Measurements from ENCODE around the gene TAS2R39.
"Not testable (repeated sequence)": the region's sequence is repeated elsewhere in the genome, so short reads cannot be mapped to it uniquely, and the experiment has no call there.

TAS2R39 gene

DNA sequence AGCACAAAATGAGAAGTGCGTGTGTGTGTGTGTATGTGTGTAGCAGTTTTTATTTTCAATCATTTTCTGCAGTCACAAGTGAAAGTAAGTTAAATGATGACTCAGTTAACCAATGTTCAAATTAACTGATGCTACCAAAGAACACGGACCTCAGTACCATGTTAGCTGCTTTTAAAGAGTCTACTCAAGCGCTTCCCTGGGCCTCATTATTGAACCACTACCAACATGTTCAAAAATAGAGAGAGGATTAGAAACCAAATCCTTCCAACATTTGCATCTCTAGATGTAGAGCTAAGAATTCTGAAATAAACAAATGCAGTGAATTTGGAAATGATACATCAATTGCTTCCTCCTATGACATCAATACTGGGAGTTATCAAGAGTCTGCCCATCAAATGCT is at the start of gene TAS2R39:
TAS2R39 (plus strand) TSS at position 396 of the 400 bp plus-strand sequence; CDS start at position 396, 0 bp downstream.
- DNase-seq (ENCODE audit: low spot score): no peak

DNA sequence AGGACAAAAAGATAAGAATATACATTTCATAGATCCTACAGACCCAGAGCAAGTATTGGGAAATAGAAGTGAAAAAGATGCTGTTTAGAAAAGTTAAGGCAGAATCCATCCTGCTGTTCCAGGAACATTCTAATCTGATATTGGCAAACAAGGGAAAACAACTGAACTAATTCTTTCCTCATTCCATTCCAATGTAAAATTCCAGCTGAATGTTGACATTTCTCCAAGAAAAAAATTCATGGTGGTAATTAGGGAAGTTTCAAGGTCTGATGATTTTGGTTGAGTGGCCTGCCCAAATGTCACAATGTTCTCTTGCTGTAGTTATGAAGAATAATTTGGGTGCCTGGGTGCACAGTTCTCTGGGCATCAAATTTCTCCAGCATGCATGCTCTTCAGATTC is 36.1 kb upstream of the TAS2R39 start:
- no peak for DNase-seq (ENCODE audit: low spot score)

- DNase-seq (ENCODE audit: low spot score): no peak
These were observed 35.2 kb upstream of the TAS2R39 start for GRCh38 chr7:143148050-143148449.

GRCh38 chr7:143148651-143149050 is 34.6 kb upstream of the TAS2R39 start:
- no peak for DNase-seq (ENCODE audit: low spot score)

GRCh38 chr7:143150696-143151095 is 32.5 kb upstream of the TAS2R39 start:
- DNase-seq (ENCODE audit: low spot score): not testable (repeated sequence)

GRCh38 chr7:143158617-143159016 is 24.6 kb upstream of the TAS2R39 start:
- DNase-seq (ENCODE audit: low spot score): not testable (repeated sequence)

DNA sequence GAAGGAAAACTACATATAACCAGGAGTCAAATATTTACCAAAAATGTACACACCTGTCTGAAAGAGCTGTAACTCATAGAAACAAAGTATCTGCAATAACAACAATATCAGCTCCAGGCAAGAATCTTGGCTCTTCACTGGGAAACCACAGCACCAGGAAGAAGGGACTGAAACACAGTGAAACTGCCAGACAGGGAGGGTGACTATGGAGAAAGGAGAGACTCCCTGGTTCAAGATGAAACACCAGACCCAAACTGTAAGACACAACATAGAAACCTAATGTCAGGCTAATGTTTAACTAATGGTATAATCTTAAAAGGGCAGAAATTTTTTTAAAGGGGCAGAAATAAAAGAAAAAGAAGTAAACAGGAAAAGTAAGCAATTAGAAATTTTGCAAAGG is 11.5 kb upstream of the TAS2R39 start:
- DNase-seq (ENCODE audit: low spot score): no peak

- no peak for DNase-seq (ENCODE audit: low spot score)
These were observed 10.9 kb upstream of the TAS2R39 start for GRCh38 chr7:143172354-143172753.

DNA sequence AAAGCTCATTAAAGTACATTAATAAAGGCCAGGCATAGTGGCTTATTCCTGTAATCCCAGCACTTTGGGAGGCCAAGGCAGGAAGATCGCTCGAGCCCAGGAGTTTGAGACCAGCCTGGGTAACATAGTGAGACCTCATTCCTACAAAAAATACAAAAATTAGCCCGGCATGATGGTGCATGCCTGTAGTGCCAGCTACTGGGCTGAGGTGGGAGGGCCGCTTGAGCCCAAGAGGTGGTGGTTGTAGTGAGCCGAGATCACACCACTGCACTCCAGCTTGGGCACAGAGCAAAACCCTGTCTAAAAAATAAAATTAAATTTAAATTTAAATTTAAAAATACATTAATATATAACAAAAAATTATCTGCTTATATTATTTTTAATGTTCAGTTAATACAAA is 7.1 kb upstream of the TAS2R39 start:
- no peak for DNase-seq (ENCODE audit: low spot score)

DNA sequence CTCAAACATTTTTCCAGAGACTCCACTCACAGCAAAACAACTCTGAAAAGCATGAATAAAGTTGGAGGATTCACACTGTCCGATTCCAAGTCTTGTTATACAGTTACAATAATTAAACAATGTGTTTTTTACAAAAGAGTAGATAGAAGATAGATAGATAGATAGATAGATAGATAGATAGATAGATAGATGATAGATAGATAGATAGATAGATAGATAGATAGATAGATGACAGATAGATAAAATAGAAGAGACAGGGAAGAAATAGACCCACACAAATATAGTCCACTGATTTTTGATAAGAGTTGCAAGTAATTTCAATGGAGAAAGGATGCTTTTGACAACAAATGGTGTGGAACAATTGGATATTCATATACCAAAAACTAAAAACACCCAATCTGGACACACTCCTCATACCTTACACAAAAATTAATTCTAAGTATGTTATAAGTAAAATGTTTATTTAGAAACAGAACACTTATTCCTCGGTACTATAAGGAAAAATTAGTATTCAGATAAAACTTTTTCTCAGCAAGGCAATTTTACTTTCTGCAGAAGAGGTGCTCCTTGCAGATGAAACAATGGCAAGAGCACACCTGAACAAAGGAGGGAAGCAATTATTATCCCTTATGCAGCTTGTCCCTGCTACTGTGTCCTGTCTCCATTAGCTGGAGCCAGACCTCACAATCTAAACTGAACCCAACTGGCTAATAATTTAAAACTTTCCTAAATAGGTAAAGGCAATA is 5.7 kb upstream of the TAS2R39 start:
- DNase-seq (ENCODE audit: low spot score): no peak

DNA sequence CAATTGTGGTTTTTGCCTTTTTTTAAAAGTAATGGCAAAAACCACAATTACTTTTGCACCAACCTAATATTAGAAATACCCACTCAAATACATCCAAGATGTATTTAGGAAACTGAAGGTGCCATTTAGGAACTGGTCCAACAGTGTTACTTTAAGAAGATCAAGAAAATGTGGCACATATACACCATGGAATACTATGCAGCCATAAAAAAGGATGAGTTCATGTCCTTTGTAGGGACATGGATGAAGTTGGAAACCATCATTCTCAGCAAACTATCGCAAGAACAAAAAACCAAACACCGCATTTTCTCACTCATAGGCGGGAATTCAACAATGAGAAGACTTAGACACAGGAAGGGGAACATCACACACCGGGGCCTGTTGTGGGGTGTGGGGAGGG is 2.4 kb upstream of the TAS2R39 start:
- not testable (repeated sequence) for DNase-seq (ENCODE audit: low spot score)

DNA sequence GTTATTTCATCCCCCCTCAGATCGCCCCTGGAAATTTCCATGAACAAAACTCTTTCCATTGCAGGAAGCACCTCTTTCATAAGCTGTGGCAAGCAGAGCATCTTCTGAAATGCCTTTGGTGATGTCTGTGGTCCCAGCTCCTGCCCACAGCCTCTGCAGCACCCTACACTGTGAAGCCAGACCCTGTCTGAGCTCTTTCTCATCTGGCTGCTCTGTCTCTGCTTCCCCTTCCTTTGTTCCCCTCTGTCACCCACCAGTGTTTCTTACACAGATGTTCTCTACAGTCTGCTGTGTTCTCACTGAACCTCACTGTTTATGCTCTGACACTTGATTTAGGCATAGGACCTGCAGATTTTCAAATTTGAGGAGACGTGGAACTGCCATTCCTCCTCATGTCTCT is 1.9 kb upstream of the TAS2R39 start:
- no peak for DNase-seq (ENCODE audit: low spot score)

GRCh38 chr7:143185551-143185950 is 2.3 kb downstream of the TAS2R39 start:
- DNase-seq (ENCODE audit: low spot score): no peak

DNA sequence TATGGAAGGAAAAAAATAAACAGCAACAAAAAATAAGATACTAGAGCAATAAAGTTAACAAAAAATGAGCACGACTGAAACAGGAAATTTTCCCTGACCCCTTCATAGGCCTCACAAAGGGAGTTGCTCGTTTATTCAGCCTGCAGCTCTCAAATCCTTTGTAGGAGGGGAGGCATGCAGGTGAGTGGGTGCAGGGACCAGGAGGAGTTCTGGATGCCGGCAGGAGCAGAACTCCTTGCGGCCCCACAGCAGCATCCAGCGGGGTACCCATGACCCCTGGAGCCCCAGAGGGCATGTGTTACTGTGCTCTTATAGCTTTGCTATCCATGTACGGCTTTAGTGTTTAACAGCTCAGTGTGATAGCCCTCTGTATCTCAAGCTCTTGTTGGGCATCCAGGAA is 5.8 kb downstream of the TAS2R39 start:
- no peak for DNase-seq (ENCODE audit: low spot score)

DNA sequence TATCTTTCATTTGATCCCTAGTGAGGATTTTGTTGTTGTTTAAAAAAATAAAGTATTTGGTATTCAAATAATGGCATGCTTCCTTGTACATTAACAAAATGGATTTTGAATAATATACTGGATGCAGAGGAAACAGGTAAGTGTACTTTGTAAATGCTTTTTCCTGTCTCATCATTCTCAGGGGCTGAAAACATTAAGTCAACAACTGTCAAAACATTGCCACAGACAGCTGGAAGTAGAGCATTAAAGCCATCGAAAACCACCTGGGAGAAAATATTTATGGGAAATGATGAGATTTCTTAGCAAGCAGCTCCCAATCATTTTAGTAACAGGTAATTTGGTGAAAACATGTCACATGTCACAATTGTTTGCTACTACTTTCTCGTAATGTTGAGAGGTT is 10.7 kb downstream of the TAS2R39 start:
- no peak for DNase-seq (ENCODE audit: low spot score)

GRCh38 chr7:143199040-143199439 is 15.8 kb downstream of the TAS2R39 start:
- DNase-seq (ENCODE audit: low spot score): no peak

DNA sequence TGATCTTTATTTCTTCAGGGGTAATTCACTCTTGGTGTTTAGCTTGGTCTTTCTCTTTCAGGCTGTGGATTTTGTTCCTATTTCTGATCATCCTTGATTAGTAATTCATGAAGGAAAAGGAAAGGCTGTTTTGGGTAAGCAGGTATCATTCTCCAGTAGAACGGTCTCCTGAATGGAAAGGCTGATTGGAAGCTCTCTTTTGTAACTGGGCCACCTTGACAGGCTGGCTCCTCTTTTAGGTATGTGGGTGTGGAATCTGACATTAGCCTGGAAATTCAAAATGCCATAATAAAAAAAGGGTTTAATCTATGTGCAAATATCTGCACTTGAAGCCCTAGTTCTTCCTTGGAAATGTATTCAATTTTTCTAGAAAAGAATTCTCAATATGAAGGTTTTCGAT is 18.9 kb downstream of the TAS2R39 start:
- no peak for DNase-seq (ENCODE audit: low spot score)

GRCh38 chr7:143203386-143203785 is 20.2 kb downstream of the TAS2R39 start:
- no peak for DNase-seq (ENCODE audit: low spot score)

DNA sequence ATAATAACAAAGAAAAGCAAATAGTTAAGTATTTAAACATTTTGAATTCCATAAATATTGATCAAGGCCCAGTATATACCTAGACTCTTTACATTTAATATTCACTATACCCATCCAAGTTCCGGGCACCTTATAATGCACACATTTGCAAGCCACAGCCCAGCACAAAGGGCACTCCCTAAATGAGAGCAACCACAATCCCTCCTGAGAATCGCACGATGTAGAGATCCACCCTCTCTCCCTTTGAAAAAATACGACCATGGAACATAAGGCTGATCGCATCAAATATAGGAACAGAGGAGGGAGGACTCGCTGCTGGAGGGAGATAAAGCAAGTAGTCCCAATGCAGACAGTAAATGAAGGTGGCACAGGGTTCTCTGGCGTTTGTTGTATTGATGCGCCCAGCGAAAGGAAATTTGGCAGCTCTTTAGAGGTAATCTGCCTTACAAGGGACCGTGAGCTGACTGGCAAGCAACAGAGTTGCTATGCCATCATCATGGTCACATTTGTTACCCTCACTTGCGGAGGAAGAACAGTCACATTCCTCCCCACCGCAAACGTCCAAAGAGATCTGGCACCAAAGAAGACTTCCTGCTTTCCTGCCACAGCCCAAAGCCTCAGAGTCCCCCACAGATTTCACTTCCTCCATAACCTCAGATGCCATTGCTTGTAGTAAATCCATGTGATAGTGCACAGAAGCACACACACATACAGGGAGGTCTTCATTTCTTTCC is 22.5 kb downstream of the TAS2R39 start:
- DNase-seq (ENCODE audit: low spot score): no peak

DNA sequence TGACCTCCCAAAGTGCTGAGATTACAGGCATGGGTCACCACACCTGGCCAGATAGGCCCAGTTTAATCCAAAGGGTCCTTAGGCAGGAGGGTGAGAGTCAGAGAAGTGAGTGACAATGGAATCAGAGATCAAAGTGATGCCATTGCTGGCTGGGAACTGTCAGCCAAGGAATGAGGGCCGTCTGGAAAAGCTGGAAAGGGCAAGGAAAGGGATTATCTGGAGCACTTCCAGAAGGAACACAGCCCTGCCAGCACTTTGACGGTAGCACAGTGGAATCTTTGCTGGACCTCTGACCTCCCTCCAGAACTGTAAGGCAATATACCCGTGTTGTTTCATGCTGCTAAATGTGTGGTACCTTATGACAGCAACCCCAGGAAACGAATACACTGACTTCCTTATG is 27.3 kb downstream of the TAS2R39 start:
- no peak for DNase-seq (ENCODE audit: low spot score)

GRCh38 chr7:143213478-143213877 is 30.3 kb downstream of the TAS2R39 start:
- DNase-seq (ENCODE audit: low spot score): not testable (repeated sequence)

GRCh38 chr7:143214789-143215679 is 31.8 kb downstream of the TAS2R39 start:
- DNase-seq (ENCODE audit: low spot score): peak; percentile 83

DNA sequence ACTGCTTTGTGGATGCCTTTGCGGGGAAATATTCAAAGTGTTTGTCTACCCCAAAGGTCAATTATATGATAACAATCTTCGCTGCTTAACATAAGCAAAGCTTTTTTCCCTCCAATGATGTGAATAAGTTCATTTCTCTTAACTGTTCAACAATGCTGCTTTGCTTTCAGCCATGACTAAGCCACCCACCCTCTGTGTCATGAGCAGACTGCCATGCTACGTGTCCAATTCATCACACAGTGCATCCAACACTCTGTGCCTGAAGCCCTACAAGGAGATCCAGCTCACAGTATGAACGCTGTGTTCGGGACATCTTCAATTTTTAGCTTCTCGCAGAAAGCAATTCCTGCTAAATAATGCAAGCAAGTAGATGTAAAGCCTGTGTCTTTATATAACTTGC is 32.9 kb downstream of the TAS2R39 start:
- no peak for DNase-seq (ENCODE audit: low spot score)

Measured in kidney capillary endothelial cell (primary cell).